Measurements from ENCODE around the gene ANKRD30B. TPM values are rescaled to one million over a fixed set of nuclear protein-coding genes. Genes with fewer than 3 reads are reported as not detected.
"Not testable (repeated sequence)": the region's sequence is repeated elsewhere in the genome, so short reads cannot be mapped to it uniquely, and the experiment has no call there.

Gene ANKRD30B
- total RNA-seq, 4 donors from 2014 or later, result not detected

DNA sequence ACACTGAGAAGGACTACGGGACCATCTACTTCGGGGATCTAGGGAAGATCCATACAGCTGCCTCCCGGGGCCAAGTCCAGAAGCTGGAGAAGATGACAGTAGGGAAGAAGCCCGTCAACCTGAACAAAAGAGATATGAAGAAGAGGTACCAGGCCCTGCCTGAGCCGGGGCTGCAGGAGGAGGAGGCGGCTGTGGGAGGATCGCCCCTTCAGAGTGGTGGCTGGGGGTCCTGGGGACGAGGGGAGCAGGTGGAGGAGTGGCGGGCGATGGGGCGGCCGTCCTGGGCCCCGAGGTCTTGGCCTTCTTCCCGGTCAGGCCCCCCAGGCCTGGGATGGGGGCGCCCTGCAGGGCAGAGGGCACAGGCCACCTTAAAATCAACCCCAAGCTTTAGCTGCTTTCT lies 524 bp downstream of the ANKRD30B start:
- TF ChIP-seq EP300 (IDR thresholded peaks at IDR 0.05), result no peak
- TF ChIP-seq POLR2AphosphoS5 (IDR thresholded peaks at IDR 0.05), result no peak
- no peak for TF ChIP-seq POLR2A (IDR thresholded peaks at IDR 0.05)
- TF ChIP-seq, protein P1, sequence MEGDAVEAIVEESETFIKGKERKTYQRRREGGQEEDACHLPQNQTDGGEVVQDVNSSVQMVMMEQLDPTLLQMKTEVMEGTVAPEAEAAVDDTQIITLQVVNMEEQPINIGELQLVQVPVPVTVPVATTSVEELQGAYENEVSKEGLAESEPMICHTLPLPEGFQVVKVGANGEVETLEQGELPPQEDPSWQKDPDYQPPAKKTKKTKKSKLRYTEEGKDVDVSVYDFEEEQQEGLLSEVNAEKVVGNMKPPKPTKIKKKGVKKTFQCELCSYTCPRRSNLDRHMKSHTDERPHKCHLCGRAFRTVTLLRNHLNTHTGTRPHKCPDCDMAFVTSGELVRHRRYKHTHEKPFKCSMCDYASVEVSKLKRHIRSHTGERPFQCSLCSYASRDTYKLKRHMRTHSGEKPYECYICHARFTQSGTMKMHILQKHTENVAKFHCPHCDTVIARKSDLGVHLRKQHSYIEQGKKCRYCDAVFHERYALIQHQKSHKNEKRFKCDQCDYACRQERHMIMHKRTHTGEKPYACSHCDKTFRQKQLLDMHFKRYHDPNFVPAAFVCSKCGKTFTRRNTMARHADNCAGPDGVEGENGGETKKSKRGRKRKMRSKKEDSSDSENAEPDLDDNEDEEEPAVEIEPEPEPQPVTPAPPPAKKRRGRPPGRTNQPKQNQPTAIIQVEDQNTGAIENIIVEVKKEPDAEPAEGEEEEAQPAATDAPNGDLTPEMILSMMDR (IDR thresholded peaks at IDR 0.05), result no peak
- no peak overlapping the region for H3K27ac ChIP-seq
- H3K4me3 ChIP-seq, result peak overlapping the region; percentile 19
- H3K27me3 ChIP-seq, result peaks cover 15% of the 10 kb centered on the region
- H3K9me3 ChIP-seq, result no peaks in the 10 kb centered on the region
- no peaks in the 10 kb centered on the region for H3K36me3 ChIP-seq
- DNase-seq (ENCODE audit: low spot score in 2 of 2), result no peak
- 55% methylated on average over 15 of the region's 15 CpGs for WGBS
- peaks cover 8% of the 10 kb centered on the region for H3K4me1 ChIP-seq

DNA sequence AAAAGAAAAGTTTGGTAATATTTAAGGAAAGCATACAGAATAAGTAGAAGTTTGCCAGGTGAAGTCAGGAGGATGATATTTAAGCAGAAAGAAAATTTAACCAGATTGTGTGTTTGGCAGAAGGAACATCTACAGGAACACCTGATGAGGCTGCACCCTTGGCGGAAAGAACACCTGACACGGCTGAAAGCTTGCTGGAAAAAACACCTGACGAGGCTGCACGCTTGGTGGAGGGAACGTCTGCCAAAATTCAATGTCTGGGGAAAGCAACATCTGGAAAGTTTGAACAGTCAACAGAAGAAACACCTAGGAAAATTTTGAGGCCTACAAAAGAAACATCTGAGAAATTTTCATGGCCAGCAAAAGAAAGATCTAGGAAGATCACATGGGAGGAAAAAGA lies 15.6 kb downstream of the ANKRD30B start:
- not testable (repeated sequence) for H3K27ac ChIP-seq; H3K4me1 ChIP-seq; DNase-seq (ENCODE audit: low spot score in 2 of 2); H3K4me3 ChIP-seq; H3K36me3 ChIP-seq; H3K27me3 ChIP-seq; H3K9me3 ChIP-seq
- WGBS, result 89% methylated on average over 5 of the region's 5 CpGs

DNA sequence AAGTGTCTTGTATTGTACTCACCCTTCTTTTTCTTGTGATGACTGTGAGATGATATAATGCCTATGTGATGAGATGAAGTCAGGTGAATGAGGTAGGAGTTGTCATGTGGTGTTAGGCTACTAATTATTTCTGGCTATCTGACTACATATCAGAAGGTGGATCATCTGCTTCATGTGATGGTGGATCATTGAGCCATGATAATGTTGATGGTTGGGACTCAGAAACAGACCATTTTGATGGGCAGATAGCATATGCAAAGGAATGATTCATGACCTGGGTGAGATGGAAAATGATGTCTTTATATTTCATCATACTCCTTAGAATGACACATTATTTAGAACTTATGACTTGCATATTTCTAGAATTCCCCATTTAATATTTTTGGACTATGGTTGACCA lies 19.5 kb downstream of the ANKRD30B start:
- H3K27me3 ChIP-seq, result no peaks in the 10 kb centered on the region
- H3K9me3 ChIP-seq, result no peaks in the 10 kb centered on the region
- TF ChIP-seq, protein P1 (IDR thresholded peaks at IDR 0.05), result no peak
- TF ChIP-seq POLR2AphosphoS5 (IDR thresholded peaks at IDR 0.05) (no peak), POLR2A (IDR thresholded peaks at IDR 0.05) (no peak), EP300 (IDR thresholded peaks at IDR 0.05) (no peak)
- no peak for DNase-seq (ENCODE audit: low spot score in 2 of 2)
- H3K36me3 ChIP-seq, result no peaks in the 10 kb centered on the region
- H3K4me1 ChIP-seq, result no peaks in the 10 kb centered on the region
- no peak overlapping the region for H3K4me3 ChIP-seq
- H3K27ac ChIP-seq, result no peak overlapping the region

DNA sequence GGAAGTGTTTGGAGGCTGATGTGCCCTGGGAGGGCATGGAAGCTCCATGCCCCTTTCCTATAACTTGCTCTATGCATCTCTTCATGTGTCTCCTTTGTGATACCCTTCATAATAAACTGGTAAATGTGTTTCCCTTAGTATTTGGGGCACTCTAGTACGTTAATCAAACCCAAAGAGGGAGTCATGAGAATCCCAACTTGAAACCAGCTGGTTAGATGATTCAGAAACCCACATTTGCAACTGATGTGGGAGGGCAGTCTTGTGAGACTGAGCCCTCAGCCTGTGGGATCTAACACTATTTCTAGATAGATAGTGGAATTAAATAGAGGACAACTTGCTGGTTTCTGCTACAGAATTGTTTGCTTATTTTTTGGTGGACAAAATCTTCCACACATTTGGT lies 20.3 kb downstream of the ANKRD30B start:
- no peaks in the 10 kb centered on the region for H3K36me3 ChIP-seq
- no peaks in the 10 kb centered on the region for H3K27me3 ChIP-seq
- no peak for DNase-seq (ENCODE audit: low spot score in 2 of 2)
- TF ChIP-seq EP300 (IDR thresholded peaks at IDR 0.05) (no peak), POLR2AphosphoS5 (IDR thresholded peaks at IDR 0.05) (no peak), POLR2A (IDR thresholded peaks at IDR 0.05) (no peak)
- TF ChIP-seq, protein P1 (IDR thresholded peaks at IDR 0.05), result no peak
- H3K27ac ChIP-seq, result no peak overlapping the region
- H3K9me3 ChIP-seq, result no peaks in the 10 kb centered on the region
- no peak overlapping the region for H3K4me3 ChIP-seq
- 0% methylated on average over 1 of the region's 1 CpG for WGBS
- H3K4me1 ChIP-seq, result no peaks in the 10 kb centered on the region

DNA sequence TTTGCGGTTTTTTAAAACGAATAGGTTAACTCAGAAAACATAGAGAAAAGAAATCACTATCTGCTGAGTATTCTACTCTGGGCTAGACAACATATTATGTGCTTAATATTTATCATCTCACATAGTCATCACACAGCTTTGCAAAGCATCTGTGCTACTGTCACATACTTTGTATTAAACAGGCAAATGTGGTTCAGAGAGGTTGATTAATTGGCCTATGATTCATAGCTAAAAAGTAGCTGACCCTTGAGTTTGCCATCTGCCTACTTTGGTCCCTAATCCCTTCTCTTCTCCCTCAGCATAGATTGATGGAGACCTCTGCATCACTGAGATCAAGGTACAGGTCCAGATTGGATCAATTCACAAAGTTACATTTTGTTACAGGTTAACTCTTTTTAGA lies 21.4 kb downstream of the ANKRD30B start:
- Histone ChIP-seq H3K4me1 (no peaks in the 10 kb centered on the region), H3K4me3 (no peak overlapping the region), H3K36me3 (no peaks in the 10 kb centered on the region), H3K27ac (no peak overlapping the region), H3K9me3 (no peaks in the 10 kb centered on the region), H3K27me3 (no peaks in the 10 kb centered on the region)
- DNase-seq (ENCODE audit: low spot score in 2 of 2), result no peak
- TF ChIP-seq POLR2AphosphoS5 (IDR thresholded peaks at IDR 0.05), result no peak
- 94% methylated on average over 2 of the region's 2 CpGs for WGBS

DNA sequence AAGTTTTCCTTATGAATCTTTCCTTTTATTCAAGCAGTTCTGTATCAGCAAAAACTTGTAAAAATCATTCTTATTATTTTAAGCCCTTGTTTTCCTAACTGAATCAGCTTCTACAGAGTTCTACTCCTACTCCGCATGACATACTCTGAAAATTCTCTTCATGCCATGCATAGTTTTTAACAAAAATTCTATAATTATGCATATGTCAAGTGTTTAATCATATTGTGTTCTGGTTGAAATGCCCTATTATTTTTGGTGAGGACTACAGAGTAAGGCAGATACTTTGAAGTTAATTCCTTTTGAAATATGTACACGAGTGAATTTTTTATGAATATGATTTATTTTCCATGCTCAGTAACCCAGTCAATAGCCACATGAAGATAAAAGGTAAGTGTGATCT lies 28.8 kb downstream of the ANKRD30B start:
- no peaks in the 10 kb centered on the region for H3K36me3 ChIP-seq
- no peak overlapping the region for H3K4me3 ChIP-seq
- TF ChIP-seq EP300 (IDR thresholded peaks at IDR 0.05), result no peak
- TF ChIP-seq POLR2A (IDR thresholded peaks at IDR 0.05), result no peak
- TF ChIP-seq, protein P1 (IDR thresholded peaks at IDR 0.05), result no peak
- no peaks in the 10 kb centered on the region for H3K4me1 ChIP-seq
- no peak for DNase-seq (ENCODE audit: low spot score in 2 of 2)
- WGBS, result 78% methylated on average over 2 of the region's 2 CpGs
- H3K27me3 ChIP-seq, result no peaks in the 10 kb centered on the region
- no peaks in the 10 kb centered on the region for H3K9me3 ChIP-seq
- H3K27ac ChIP-seq, result no peak overlapping the region
